Kidney (tissue), 14 donors: Measurements from ENCODE around the gene RAD51B. TPM values are rescaled to one million over a fixed set of nuclear protein-coding genes. Genes with fewer than 3 reads are reported as not detected.

Experiments used
- DNase-seq, 5 donors: peaks; one replicate each; pipeline ENCODE4 v3.0.0-alpha.2; 2013 to 2020
- FAIRE-seq: peaks from 2 replicates; lab custom pipeline; 2012; peaks lifted over from hg19 to GRCh38; lab: Jason Lieb, UNC
- H3K27ac ChIP-seq, 2 donors: one replicate each; pipeline ENCODE4 v1.7.0; 2013; ENCODE audit warnings: low read depth in 2 of 2, low read length in 2 of 2, inconsistent platforms in 1 of 2
- H3K27me3 ChIP-seq: one replicate; pipeline ENCODE4 v1.7.1; 2013; ENCODE audit warnings: low read length, inconsistent platforms; ENCODE audit not compliant: control insufficient read depth, insufficient read depth
- H3K36me3 ChIP-seq, 3 donors: one replicate each; pipeline versions ENCODE4 v1.7.0 to v1.7.1; 2013; ENCODE audit warnings: low read length in 3 of 3, control low read depth in 1 of 3, inconsistent platforms in 1 of 3; ENCODE audit not compliant: insufficient read depth in 3 of 3, control insufficient read depth in 2 of 3
- H3K4me1 ChIP-seq, 3 donors: one replicate each; pipeline versions ENCODE4 v1.7.0 to v1.7.1; 2013; ENCODE audit warnings: low read length in 3 of 3, inconsistent platforms in 1 of 3, low read depth in 1 of 3; ENCODE audit not compliant: control insufficient read depth in 2 of 3, insufficient read depth in 2 of 3
- H3K4me3 ChIP-seq, 3 donors: one replicate each; pipeline versions ENCODE4 v1.7.0 to v1.8.1; 2013; ENCODE audit warnings: low read length in 3 of 3, control low read depth in 1 of 3, inconsistent platforms in 1 of 3
- H3K9ac ChIP-seq, 3 donors: one replicate each; pipeline versions ENCODE4 v1.7.0 to v1.7.1; 2013; ENCODE audit warnings: low read length in 3 of 3, control low read depth in 1 of 3, inconsistent platforms in 1 of 3
- H3K9me3 ChIP-seq, 3 donors: one replicate each; pipeline versions ENCODE4 v1.7.0 to v1.7.1; 2013; ENCODE audit warnings: low read length in 3 of 3, control low read depth in 1 of 3, inconsistent platforms in 1 of 3; ENCODE audit not compliant: control insufficient read depth in 2 of 3, insufficient read depth in 1 of 3
- intact Hi-C: fragments of 100-400 bp; cut with DNase I; formaldehyde crosslinking; loops from one replicate; pipeline ENCODE4 v1.11.1; 2022
- polyA plus RNA-seq: library from polyadenylated mRNA; stranded (reverse); fragments of 350-450 nt; fragmentation: Illumina TruSeq; extraction: RNeasy Lipid Tissue Mini Kit (QIAGEN cat#74804); gene quantifications from one replicate; pipeline ENCODE4 v1.2.3, GENCODE V29; 2014; ENCODE audit warnings: low read depth, low replicate concordance; ENCODE audit not compliant: insufficient read depth
- total RNA-seq: library from RNA; stranded (reverse); fragmentation: NEBNext Ultra II Directional; extraction: Animal tissue kit (Norgen Biotek cat#: 25700); gene quantifications from one replicate; pipeline ENCODE4 v1.2.1, GENCODE V29; 2021
- TF ChIP-seq, protein P1 (sequence below): IDR thresholded peaks from 3 replicates; pipeline ENCODE4 v1.5.1; 2012; ENCODE audit warnings: mild to moderate bottlenecking, moderate library complexity, borderline replicate concordance; ENCODE audit not compliant: insufficient read depth; ENCODE audit errors: extremely low read depth
- donor health status: control.
- donor health status: control.
- donor health status: control.
- donor health status: control.
- donor health status: control.
- donor health status: DM: yes; HTN: yes; CAD: no.
- donor health status: Normal renal cell carcinoma (clear cell type).

The RAD51B gene
- total and polyA plus RNA-seq, 2 donors from 2014 or later, result 6.9 to 18.0 TPM

DNA sequence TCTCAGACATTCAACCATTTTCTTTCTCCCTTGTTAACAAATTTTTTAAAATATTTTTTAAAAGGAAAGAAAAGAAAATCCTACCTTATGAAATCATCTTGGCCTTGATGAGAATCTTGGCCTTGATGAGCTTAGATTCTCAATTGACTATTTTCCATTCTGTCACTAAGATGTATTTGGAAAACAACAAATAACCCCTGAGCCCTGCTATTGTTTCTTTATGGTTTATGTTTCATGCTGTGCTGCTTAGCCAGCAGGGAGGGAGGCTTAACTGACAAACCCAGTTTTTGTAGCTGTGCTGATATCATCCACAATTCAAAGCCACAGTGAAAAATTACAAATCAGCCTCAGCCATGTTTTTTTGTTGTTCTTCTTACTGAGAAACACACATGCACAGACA, 404.1 kb downstream of the RAD51B start:
- Histone ChIP-seq H3K4me1 (no peaks in the 10 kb centered on the region), H3K9ac (no peak overlapping the region), H3K4me3 (no peak overlapping the region), H3K27me3 (no peaks in the 10 kb centered on the region), H3K27ac (no peak overlapping the region), H3K9me3 (no peaks in the 10 kb centered on the region), H3K36me3 (no peaks in the 10 kb centered on the region)
- intact Hi-C loops, result no loop called here
- DNase-seq, result no peak
- TF ChIP-seq, protein P1, sequence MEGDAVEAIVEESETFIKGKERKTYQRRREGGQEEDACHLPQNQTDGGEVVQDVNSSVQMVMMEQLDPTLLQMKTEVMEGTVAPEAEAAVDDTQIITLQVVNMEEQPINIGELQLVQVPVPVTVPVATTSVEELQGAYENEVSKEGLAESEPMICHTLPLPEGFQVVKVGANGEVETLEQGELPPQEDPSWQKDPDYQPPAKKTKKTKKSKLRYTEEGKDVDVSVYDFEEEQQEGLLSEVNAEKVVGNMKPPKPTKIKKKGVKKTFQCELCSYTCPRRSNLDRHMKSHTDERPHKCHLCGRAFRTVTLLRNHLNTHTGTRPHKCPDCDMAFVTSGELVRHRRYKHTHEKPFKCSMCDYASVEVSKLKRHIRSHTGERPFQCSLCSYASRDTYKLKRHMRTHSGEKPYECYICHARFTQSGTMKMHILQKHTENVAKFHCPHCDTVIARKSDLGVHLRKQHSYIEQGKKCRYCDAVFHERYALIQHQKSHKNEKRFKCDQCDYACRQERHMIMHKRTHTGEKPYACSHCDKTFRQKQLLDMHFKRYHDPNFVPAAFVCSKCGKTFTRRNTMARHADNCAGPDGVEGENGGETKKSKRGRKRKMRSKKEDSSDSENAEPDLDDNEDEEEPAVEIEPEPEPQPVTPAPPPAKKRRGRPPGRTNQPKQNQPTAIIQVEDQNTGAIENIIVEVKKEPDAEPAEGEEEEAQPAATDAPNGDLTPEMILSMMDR, result no peak
- FAIRE-seq, result no peak

DNA sequence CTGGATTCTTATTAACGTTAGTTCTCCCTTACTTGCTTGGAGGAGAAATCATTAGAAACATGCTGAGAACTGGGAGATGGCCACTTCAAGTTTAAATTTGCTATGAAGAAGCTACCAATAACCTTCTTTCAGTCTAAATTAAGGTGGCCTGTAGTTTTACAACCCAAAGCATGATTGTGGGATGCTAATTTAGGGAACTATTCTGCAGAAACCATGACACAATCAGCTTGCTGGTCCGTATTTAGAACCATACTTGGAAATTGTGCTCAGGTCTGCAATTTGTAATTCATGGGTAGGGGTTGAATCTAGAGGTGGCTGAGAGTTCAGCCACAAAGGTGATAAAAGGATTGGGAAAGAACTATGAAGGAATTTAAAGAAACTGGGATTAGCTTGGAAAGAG, 405.7 kb downstream of the RAD51B start:
- intact Hi-C loops, result no loop called here
- H3K27me3 ChIP-seq, result no peaks in the 10 kb centered on the region
- peaks cover 0 to 2% (median 0%) of the 10 kb centered on the region in 3 donors for H3K4me1 ChIP-seq
- H3K36me3 ChIP-seq, result no peaks in the 10 kb centered on the region
- H3K4me3 ChIP-seq, result no peak overlapping the region
- no peaks in the 10 kb centered on the region for H3K9me3 ChIP-seq
- H3K9ac ChIP-seq, result no peak overlapping the region
- DNase-seq, result no peak
- FAIRE-seq, result no peak
- TF ChIP-seq, protein P1, result no peak
- no peak overlapping the region for H3K27ac ChIP-seq

DNA sequence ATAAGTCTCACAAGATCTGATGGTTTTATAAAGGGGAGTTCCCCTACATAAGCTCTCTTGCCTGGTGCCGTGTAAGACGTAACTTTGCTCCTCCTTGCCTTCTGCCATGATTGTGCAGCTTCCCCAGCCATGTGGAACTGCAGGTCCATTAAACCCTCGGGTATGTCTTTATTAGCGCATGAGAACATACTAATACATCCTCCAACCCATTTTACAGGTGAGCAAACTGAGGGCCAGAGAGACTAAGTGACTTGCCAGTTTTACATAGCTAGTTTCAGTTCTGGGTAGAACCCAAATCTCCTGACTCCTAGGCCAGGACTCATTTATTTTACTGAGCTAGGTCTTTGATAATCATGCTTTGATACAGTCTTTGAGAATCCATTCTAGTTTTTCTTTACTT, 406.9 kb downstream of the RAD51B start:
- H3K27ac ChIP-seq, result no peak overlapping the region
- no peak overlapping the region for H3K4me3 ChIP-seq
- H3K4me1 ChIP-seq, result peaks cover 2 to 9% (median 8%) of the 10 kb centered on the region in 3 donors
- no peaks in the 10 kb centered on the region for H3K9me3 ChIP-seq
- H3K36me3 ChIP-seq, result no peaks in the 10 kb centered on the region
- FAIRE-seq (no peak), DNase-seq (no peak)
- no peaks in the 10 kb centered on the region for H3K27me3 ChIP-seq
- TF ChIP-seq, protein P1, result no peak
- intact Hi-C loops, result no loop called here
- H3K9ac ChIP-seq, result no peak overlapping the region

DNA sequence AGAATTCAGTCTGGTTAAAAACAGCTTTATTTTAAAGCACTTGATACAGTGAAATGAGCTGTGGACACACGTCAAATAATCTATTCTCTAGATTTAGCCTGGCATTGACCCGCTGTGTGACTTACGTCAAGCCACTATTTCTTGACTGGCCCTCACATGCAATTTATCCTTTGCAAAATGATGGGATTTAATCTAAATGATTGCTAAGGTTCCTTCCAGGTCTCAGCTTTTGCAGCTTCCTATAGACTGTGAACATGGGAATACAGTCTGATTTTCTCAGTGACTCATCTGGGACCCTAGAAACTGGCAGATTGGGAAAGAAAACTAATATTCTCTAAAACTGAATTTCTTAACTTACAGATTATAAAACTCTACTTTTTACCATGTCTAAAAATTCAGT, 409.1 kb downstream of the RAD51B start:
- DNase-seq (no peak), FAIRE-seq (no peak)

More for the DNA sequence above, 409.1 kb downstream of the RAD51B start:
- H3K27ac ChIP-seq, result no peak overlapping the region
- H3K4me3 ChIP-seq, result no peak overlapping the region
- H3K9ac ChIP-seq, result no peak overlapping the region
- no peaks in the 10 kb centered on the region for H3K36me3 ChIP-seq
- intact Hi-C loops, result no loop called here
- H3K4me1 ChIP-seq, result peaks cover 12 to 25% (median 16%) of the 10 kb centered on the region in 3 donors
- TF ChIP-seq, protein P1, result no peak
- H3K9me3 ChIP-seq, result no peaks in the 10 kb centered on the region
- H3K27me3 ChIP-seq, result no peaks in the 10 kb centered on the region
